Neural cell (in vitro differentiated cells): Measurements from ENCODE around the gene GRID1. TPM values are rescaled to one million over a fixed set of nuclear protein-coding genes. Genes with fewer than 3 reads are reported as not detected.

ENCODE experiments used
- H2AFZ ChIP-seq: fragments of 200-600, 300-800 bp; sonication (generic), shearing (Covaris generic); 2 replicates; pipeline ENCODE4 v1.6.0; 2014; ENCODE audit warnings: low read depth, mild to moderate bottlenecking, antibody characterized with exemption, low read length, moderate library complexity
- H3F3A ChIP-seq: fragments of 200-600 bp; shearing (Covaris generic); 2 replicates; pipeline ENCODE4 v1.6.1; 2016; ENCODE audit warnings: mild to moderate bottlenecking, moderate library complexity, mixed read lengths, antibody characterized with exemption, low read length; ENCODE audit not compliant: insufficient read depth, poor library complexity, severe bottlenecking
- H3K27ac ChIP-seq: fragments of 200-600, 300-800 bp; sonication (generic), shearing (Covaris generic); 2 replicates; pipeline ENCODE4 v1.5.1; 2014; ENCODE audit warnings: mild to moderate bottlenecking, low read length, moderate library complexity
- H3K27me3 ChIP-seq: fragments of 300-800, 200-600 bp; sonication (generic), shearing (Covaris generic); 2 replicates; pipeline ENCODE4 v1.6.0; 2014; ENCODE audit warnings: mild to moderate bottlenecking, low read depth, low read length, moderate library complexity; ENCODE audit not compliant: insufficient read depth
- H3K36me3 ChIP-seq: fragments of 300-800, 200-600 bp; sonication (generic), shearing (Covaris generic); 2 replicates; pipeline ENCODE4 v1.5.1; 2014; ENCODE audit warnings: mild to moderate bottlenecking, antibody characterized with exemption, low read length, moderate library complexity; ENCODE audit not compliant: insufficient read depth
- H3K4me2 ChIP-seq: fragments of 300-800, 200-600 bp; sonication (generic), shearing (Covaris generic); 2 replicates; pipeline ENCODE4 v1.6.0; 2014; ENCODE audit warnings: mild to moderate bottlenecking, low read length
- H3K4me3 ChIP-seq: fragments of 300-800, 200-600 bp; sonication (generic), shearing (Covaris generic); 2 replicates; pipeline ENCODE4 v1.5.1; 2014; ENCODE audit warnings: mild to moderate bottlenecking, low read length, moderate library complexity
- H3K79me2 ChIP-seq: fragments of 200-600 bp; shearing (Covaris generic); replicated peaks from 2 replicates; pipeline ENCODE4 v1.6.0; 2014; ENCODE audit warnings: mild to moderate bottlenecking, low read length, moderate library complexity; ENCODE audit not compliant: insufficient read depth
- H3K9ac ChIP-seq: fragments of 300-800, 200-600 bp; sonication (generic), shearing (Covaris generic); 2 replicates; pipeline ENCODE4 v1.6.1; 2016; ENCODE audit warnings: mild to moderate bottlenecking, low read length, mixed read lengths
- H3K9me2 ChIP-seq: fragments of 200-600 bp; shearing (Covaris generic); 2 replicates; pipeline ENCODE4 v1.6.1; 2016; ENCODE audit warnings: mild to moderate bottlenecking, low read length, mixed read lengths; ENCODE audit not compliant: insufficient read depth
- H3K9me3 ChIP-seq: fragments of 200-600, 300-800 bp; sonication (generic), shearing (Covaris generic); 2 replicates; pipeline ENCODE4 v1.6.1; 2016; ENCODE audit warnings: mild to moderate bottlenecking, mixed run types, low read length, moderate library complexity, mixed read lengths
- H4K20me1 ChIP-seq: fragments of 200-600 bp; shearing (Covaris generic); 2 replicates; pipeline ENCODE4 v1.6.1; 2016; ENCODE audit warnings: mild to moderate bottlenecking, mixed run types; ENCODE audit not compliant: insufficient read depth
- EP300 ChIP-seq: fragments of 450-650 bp; conservative IDR thresholded peaks from 2 replicates; pipeline ENCODE4 v1.6.1; 2014; ENCODE audit warnings: antibody characterized with exemption, mild to moderate bottlenecking, moderate library complexity; ENCODE audit not compliant: poor library complexity, severe bottlenecking
- EZH2 ChIP-seq: fragments of 200-600, 300-800 bp; shearing (Covaris generic), sonication (generic); IDR thresholded peaks from 2 replicates; pipeline ENCODE4 v1.6.1; 2014; ENCODE audit warnings: antibody characterized with exemption, low read length, borderline replicate concordance, mild to moderate bottlenecking; ENCODE audit not compliant: insufficient read depth, poor library complexity, severe bottlenecking
- MXI1 ChIP-seq: fragments of 450-650 bp; conservative IDR thresholded peaks from 2 replicates; pipeline ENCODE4 v1.6.1; 2014; ENCODE audit warnings: antibody characterized with exemption, mild to moderate bottlenecking; ENCODE audit not compliant: poor library complexity, severe bottlenecking
- POLR2AphosphoS5 ChIP-seq: IDR thresholded peaks from 2 replicates; pipeline ENCODE4 v1.6.1; 2012
- RAD21 ChIP-seq: fragments of 450-650 bp; conservative IDR thresholded peaks from 2 replicates; pipeline ENCODE4 v1.6.1; 2014; ENCODE audit warnings: antibody characterized with exemption, mild to moderate bottlenecking, moderate library complexity
- REST ChIP-seq: IDR thresholded peaks from 2 replicates; pipeline ENCODE4 v1.6.1; 2012; ENCODE audit warnings: borderline replicate concordance
- SMC3 ChIP-seq: fragments of 450-650 bp; conservative IDR thresholded peaks from 2 replicates; pipeline ENCODE4 v1.6.1; 2014; ENCODE audit warnings: antibody characterized with exemption, mild to moderate bottlenecking, moderate library complexity; ENCODE audit not compliant: poor library complexity
- TAF1 ChIP-seq: IDR thresholded peaks from 2 replicates; pipeline ENCODE4 v1.6.1; 2012; ENCODE audit warnings: low read depth
- polyA plus RNA-seq: library from polyadenylated mRNA; depleted of rRNA; stranded (reverse); fragments of >200 nt; gene quantifications from 2 replicates; pipeline ENCODE4 v1.2.3, GENCODE V29; 2014
- TF ChIP-seq, protein P1 (sequence below): fragments of 450-650 bp; IDR thresholded peaks from 2 replicates; pipeline ENCODE4 v1.5.1; 2014; ENCODE audit warnings: antibody characterized with exemption, mild to moderate bottlenecking, moderate library complexity; ENCODE audit not compliant: poor library complexity, severe bottlenecking

Gene GRID1
- polyA plus RNA-seq, 1 donor from 2014 or later: 7.3 TPM

DNA sequence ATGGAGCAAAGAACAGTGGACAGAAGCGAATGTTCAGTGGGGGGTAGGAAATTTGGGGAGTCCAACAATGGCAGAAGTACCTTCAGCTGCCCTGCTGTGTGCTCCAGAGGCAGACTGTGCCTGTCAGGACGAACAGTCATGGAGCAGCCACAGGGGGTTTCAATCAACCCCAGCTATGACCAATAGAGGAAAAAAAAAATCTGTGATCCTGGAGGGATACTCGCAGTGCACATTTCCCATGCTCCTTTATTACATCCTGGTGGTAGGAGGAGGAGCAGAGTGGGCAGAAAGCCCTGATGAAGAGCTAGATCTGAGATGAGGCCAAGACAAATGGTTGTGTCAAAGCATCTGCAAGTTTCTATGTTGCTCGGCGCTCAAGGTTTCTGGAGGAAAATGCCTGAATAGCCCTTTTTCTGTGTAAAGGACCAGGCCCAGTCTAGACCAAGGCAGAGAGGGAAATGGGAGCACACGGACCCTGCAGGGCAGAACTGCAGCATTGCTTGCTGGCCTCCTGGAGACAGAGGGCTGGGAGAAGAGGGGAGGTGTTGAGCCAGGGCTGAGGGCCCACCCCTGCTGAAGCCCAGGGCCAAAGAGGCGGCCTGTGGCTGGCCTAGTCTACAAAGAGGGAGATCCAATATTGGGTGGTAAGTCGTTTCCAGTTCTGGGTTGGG lies 201.5 kb downstream of the GRID1 start:
- H3K36me3 ChIP-seq: no peaks in the 10 kb centered on the region
- H4K20me1 ChIP-seq: no peaks in the 10 kb centered on the region
- H3K9me2 ChIP-seq: no peaks in the 10 kb centered on the region
- H2AFZ ChIP-seq: no peak overlapping the region
- H3K79me2 ChIP-seq: no peaks in the 10 kb centered on the region
- H3K4me2 ChIP-seq: no peak overlapping the region
- no peak overlapping the region for H3K27ac ChIP-seq
- no peak for TF ChIP-seq POLR2AphosphoS5
- TF ChIP-seq, protein P1, sequence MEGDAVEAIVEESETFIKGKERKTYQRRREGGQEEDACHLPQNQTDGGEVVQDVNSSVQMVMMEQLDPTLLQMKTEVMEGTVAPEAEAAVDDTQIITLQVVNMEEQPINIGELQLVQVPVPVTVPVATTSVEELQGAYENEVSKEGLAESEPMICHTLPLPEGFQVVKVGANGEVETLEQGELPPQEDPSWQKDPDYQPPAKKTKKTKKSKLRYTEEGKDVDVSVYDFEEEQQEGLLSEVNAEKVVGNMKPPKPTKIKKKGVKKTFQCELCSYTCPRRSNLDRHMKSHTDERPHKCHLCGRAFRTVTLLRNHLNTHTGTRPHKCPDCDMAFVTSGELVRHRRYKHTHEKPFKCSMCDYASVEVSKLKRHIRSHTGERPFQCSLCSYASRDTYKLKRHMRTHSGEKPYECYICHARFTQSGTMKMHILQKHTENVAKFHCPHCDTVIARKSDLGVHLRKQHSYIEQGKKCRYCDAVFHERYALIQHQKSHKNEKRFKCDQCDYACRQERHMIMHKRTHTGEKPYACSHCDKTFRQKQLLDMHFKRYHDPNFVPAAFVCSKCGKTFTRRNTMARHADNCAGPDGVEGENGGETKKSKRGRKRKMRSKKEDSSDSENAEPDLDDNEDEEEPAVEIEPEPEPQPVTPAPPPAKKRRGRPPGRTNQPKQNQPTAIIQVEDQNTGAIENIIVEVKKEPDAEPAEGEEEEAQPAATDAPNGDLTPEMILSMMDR: no peak
- no peak for TF ChIP-seq EP300
- no peak for TF ChIP-seq RAD21
- no peak for TF ChIP-seq REST
- no peak for TF ChIP-seq SMC3
- TF ChIP-seq MXI1: no peak
- no peak for TF ChIP-seq TAF1
- TF ChIP-seq EZH2: no peak
- H3K27me3 ChIP-seq: no peaks in the 10 kb centered on the region
- H3K9ac ChIP-seq: no peak overlapping the region
- H3K9me3 ChIP-seq: no peaks in the 10 kb centered on the region
- no peak overlapping the region for H3K4me3 ChIP-seq
- no peaks in the 10 kb centered on the region for H3F3A ChIP-seq

DNA sequence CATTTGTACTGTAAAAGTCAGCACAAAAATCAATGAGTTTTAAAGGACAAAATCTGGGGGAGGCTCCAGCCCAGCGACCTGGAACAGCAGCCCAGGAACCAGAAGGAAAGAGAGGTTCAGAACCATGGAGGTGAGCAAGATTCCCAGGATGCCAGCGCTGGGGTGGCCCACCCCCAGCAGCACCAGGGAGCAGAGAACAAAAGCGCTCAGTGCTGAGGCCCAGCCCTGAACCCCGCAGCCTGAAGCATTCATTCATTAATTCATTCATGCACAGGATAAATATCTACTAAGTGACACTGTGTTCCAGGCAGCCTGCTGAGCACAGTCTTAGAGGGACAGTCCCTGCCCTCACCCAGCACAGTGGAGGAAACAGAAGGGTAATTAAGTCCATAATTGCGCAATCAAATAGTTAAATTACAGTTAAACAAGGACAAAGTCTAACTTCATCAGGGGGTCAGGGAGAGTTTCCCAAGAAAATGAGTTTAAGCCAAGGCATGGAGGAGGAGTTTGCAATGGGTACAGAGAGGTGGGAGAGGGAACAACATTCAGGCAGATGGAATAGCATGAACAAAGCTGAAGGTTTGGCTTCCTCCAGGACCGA lies 202.3 kb downstream of the GRID1 start:
- Histone ChIP-seq H3K27ac (no peak overlapping the region), H3K9me3 (no peaks in the 10 kb centered on the region), H3K27me3 (no peaks in the 10 kb centered on the region), H3K4me3 (no peak overlapping the region), H3K79me2 (no peaks in the 10 kb centered on the region), H2AFZ (no peak overlapping the region), H3K4me2 (no peak overlapping the region), H3F3A (no peaks in the 10 kb centered on the region), H3K9ac (no peak overlapping the region), H4K20me1 (no peaks in the 10 kb centered on the region), H3K36me3 (no peaks in the 10 kb centered on the region), H3K9me2 (no peaks in the 10 kb centered on the region)
- TF ChIP-seq, protein P1: no peak
- TF ChIP-seq POLR2AphosphoS5 (no peak), REST (no peak), MXI1 (no peak), EZH2 (no peak), EP300 (no peak)
